Gastrocnemius medialis (tissue), 4 donors: ENCODE results near the gene ZNF654.

Source experiments
- CTCF ChIP-seq, 5 experiments: fragments of 450-650 bp in 3 of 5; fragments of 200-600 bp in 2 of 5; sonication (generic) in 2 of 5; IDR thresholded peaks in 4 of 5; conservative IDR thresholded peaks in 1 of 5; 1 replicate in 4 of 5; 2 replicates in 1 of 5; pipeline ENCODE4 v1.5.1; 2016 to 2019; ENCODE audit warnings: antibody characterized with exemption in 5 of 5, mild to moderate bottlenecking in 3 of 5, moderate library complexity in 3 of 5
- POLR2A ChIP-seq, 2 donors: fragments of 450-650 bp; IDR thresholded peaks; one replicate each; pipeline ENCODE4 v1.6.1; 2017; ENCODE audit warnings: antibody characterized with exemption in 2 of 2, mild to moderate bottlenecking in 2 of 2, moderate library complexity in 2 of 2

- TF ChIP-seq CTCF (IDR thresholded peaks at IDR 0.05 in 4 of 5, conservative IDR thresholded peaks at IDR 0.05 in 1 of 5), result no peak
- TF ChIP-seq POLR2A (IDR thresholded peaks at IDR 0.05), result no peak
Observed at GRCh38 chr3:88168171-88168570, 109.1 kb downstream of the ZNF654 start.
